ENCODE results near the gene SLC2A13. TPM values are rescaled to one million over a fixed set of nuclear protein-coding genes. Genes with fewer than 3 reads are reported as not detected.

SLC2A13 gene
- polyA plus RNA-seq, 3 donors, result 2.2 to 2.9 (median 2.5) TPM

DNA sequence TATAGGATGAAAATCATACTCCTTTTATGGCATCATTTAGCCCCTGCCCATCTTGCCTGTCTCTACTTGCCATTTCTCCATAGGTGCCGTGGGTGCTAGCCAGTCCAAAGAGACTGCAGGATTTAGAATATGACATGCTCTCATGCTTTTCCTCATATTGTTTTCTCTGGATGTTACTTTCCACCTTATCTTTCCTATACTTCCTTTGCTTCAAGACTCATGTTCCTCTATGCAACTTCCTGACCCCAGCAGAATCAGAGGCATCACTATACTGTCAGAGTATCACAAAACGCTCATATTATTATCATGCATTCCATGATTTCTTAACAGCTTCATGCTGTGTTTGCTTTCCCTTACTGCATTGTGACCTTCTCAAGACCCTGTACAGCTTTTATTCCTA, 265.5 kb downstream of the SLC2A13 start:
- no peaks in the 10 kb centered on the region for H3K36me3 Mint-ChIP-seq
- H3K27me3 ChIP-seq (ENCODE audit: control insufficient read depth in 2 of 2, insufficient read depth in 2 of 2, low read length in 2 of 2), result no peaks in the 10 kb centered on the region
- H3K79me2 ChIP-seq (ENCODE audit: insufficient read depth, low read length), result no peaks in the 10 kb centered on the region
- H3K27ac ChIP-seq (ENCODE audit: low read depth in 1 of 2, low read length in 2 of 2), result no peak overlapping the region
- no peaks in the 10 kb centered on the region for H3K36me3 ChIP-seq (replicated peaks in 1 of 2; ENCODE audit: control insufficient read depth in 1 of 2, insufficient read depth in 2 of 2, low read length in 2 of 2)
- no peak overlapping the region for H3K27ac Mint-ChIP-seq
- TF ChIP-seq, protein P1, sequence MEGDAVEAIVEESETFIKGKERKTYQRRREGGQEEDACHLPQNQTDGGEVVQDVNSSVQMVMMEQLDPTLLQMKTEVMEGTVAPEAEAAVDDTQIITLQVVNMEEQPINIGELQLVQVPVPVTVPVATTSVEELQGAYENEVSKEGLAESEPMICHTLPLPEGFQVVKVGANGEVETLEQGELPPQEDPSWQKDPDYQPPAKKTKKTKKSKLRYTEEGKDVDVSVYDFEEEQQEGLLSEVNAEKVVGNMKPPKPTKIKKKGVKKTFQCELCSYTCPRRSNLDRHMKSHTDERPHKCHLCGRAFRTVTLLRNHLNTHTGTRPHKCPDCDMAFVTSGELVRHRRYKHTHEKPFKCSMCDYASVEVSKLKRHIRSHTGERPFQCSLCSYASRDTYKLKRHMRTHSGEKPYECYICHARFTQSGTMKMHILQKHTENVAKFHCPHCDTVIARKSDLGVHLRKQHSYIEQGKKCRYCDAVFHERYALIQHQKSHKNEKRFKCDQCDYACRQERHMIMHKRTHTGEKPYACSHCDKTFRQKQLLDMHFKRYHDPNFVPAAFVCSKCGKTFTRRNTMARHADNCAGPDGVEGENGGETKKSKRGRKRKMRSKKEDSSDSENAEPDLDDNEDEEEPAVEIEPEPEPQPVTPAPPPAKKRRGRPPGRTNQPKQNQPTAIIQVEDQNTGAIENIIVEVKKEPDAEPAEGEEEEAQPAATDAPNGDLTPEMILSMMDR (IDR thresholded peaks at IDR 0.05), result no peak
- no peaks in the 10 kb centered on the region for H3K9me3 ChIP-seq (replicated peaks in 1 of 2; ENCODE audit: control insufficient read depth in 1 of 2, insufficient read depth in 1 of 2, low read length in 2 of 2)
- H3K4me3 ChIP-seq (replicated peaks in 1 of 3; ENCODE audit: low read depth in 2 of 3, low read length in 3 of 3), result no peak overlapping the region
- no peaks in the 10 kb centered on the region for H3K27me3 Mint-ChIP-seq (ENCODE audit: low read depth in 3 of 3)
- H4K20me1 ChIP-seq (ENCODE audit: insufficient read depth, low read length), result no peaks in the 10 kb centered on the region
- peaks cover 0 to 2% (median 0%) of the 10 kb centered on the region in 7 donors for H3K9me3 Mint-ChIP-seq
- intact Hi-C loops (cut with micrococcal nuclease), result no loop called here
- H3K4me1 ChIP-seq (ENCODE audit: control insufficient read depth in 1 of 2, insufficient read depth in 2 of 2, low read length in 2 of 2), result no peaks in the 10 kb centered on the region
- no peak for DNase-seq
- no peak overlapping the region for H3K4me3 Mint-ChIP-seq
- peaks cover 1% of the 10 kb centered on the region for H3K4me1 Mint-ChIP-seq
- no peak overlapping the region for H3K4me2 ChIP-seq (replicated peaks; ENCODE audit: extremely low read depth, low read length, poor library complexity, severe bottlenecking)
- H2AFZ ChIP-seq (ENCODE audit: insufficient read depth, low read depth, low read length, poor library complexity, severe bottlenecking), result no peak overlapping the region
- H3K9ac ChIP-seq (ENCODE audit: insufficient read depth, low read length, poor library complexity, severe bottlenecking), result no peak overlapping the region
- 100% methylated on average over 1 of the region's 2 CpGs for WGBS (ENCODE audit: insufficient coverage)

- DNase-seq, result no peak
- H3K9me3 ChIP-seq (replicated peaks in 1 of 2; ENCODE audit: control insufficient read depth in 1 of 2, insufficient read depth in 1 of 2, low read length in 2 of 2), result no peaks in the 10 kb centered on the region
- no peak overlapping the region for H3K27ac Mint-ChIP-seq
- no peak overlapping the region for H3K4me3 ChIP-seq (replicated peaks in 1 of 3; ENCODE audit: low read depth in 2 of 3, low read length in 3 of 3)
- H3K4me1 ChIP-seq (ENCODE audit: control insufficient read depth in 1 of 2, insufficient read depth in 2 of 2, low read length in 2 of 2), result no peaks in the 10 kb centered on the region
- no peak overlapping the region for H3K4me2 ChIP-seq (replicated peaks; ENCODE audit: extremely low read depth, low read length, poor library complexity, severe bottlenecking)
- no peaks in the 10 kb centered on the region for H3K27me3 ChIP-seq (ENCODE audit: control insufficient read depth in 2 of 2, insufficient read depth in 2 of 2, low read length in 2 of 2)
- H3K4me3 Mint-ChIP-seq, result no peak overlapping the region
- TF ChIP-seq, protein P1 (IDR thresholded peaks at IDR 0.05), result no peak
- H3K4me1 Mint-ChIP-seq, result no peaks in the 10 kb centered on the region
- no peak overlapping the region for H2AFZ ChIP-seq (ENCODE audit: insufficient read depth, low read depth, low read length, poor library complexity, severe bottlenecking)
- peaks cover 0 to 2% (median 0%) of the 10 kb centered on the region in 7 donors for H3K9me3 Mint-ChIP-seq
- WGBS (ENCODE audit: insufficient coverage), result 96% methylated on average over 4 of the region's 6 CpGs
- no peaks in the 10 kb centered on the region for H3K36me3 Mint-ChIP-seq
- no peaks in the 10 kb centered on the region for H3K79me2 ChIP-seq (ENCODE audit: insufficient read depth, low read length)
- H3K27ac ChIP-seq (ENCODE audit: low read depth in 1 of 2, low read length in 2 of 2), result no peak overlapping the region
- H3K9ac ChIP-seq (ENCODE audit: insufficient read depth, low read length, poor library complexity, severe bottlenecking), result no peak overlapping the region
- no peaks in the 10 kb centered on the region for H3K27me3 Mint-ChIP-seq (ENCODE audit: low read depth in 3 of 3)
- intact Hi-C loops (cut with micrococcal nuclease), result no loop called here
- H4K20me1 ChIP-seq (ENCODE audit: insufficient read depth, low read length), result no peaks in the 10 kb centered on the region
- no peaks in the 10 kb centered on the region for H3K36me3 ChIP-seq (replicated peaks in 1 of 2; ENCODE audit: control insufficient read depth in 1 of 2, insufficient read depth in 2 of 2, low read length in 2 of 2)
Observed at GRCh38 chr12:39839072-39839471, 266.8 kb downstream of the SLC2A13 start.
